ENCODE measurements around the gene RNF43. TPM values are rescaled to one million over a fixed set of nuclear protein-coding genes. Genes with fewer than 3 reads are reported as not detected.

RNF43 gene
- total RNA-seq, 1 donor from 2014 or later = 4.4 TPM

GRCh38 chr17:58386708-58387107 is 30.6 kb downstream of the RNF43 start:
- intact Hi-C loops (cut with DNase I) = no loop called here
- ATAC-seq = no peak

GRCh38 chr17:58385359-58385899 is 31.9 kb downstream of the RNF43 start:
- DNase-seq (ENCODE audit: missing footprints) (no peak), ATAC-seq (no peak)
- intact Hi-C loops (cut with DNase I) = no loop called here

More at GRCh38 chr17:58386708-58387107, 30.6 kb downstream of the RNF43 start:
- DNase-seq (ENCODE audit: missing footprints) = no peak

- ATAC-seq (no peak), DNase-seq (ENCODE audit: missing footprints) (no peak)
- intact Hi-C loops (cut with DNase I) = no loop called here
Observed at GRCh38 chr17:58384897-58385296, 32.4 kb downstream of the RNF43 start.

- no peak for ATAC-seq
- intact Hi-C loops (cut with DNase I) = no loop called here
- DNase-seq (ENCODE audit: missing footprints) = no peak
Observed at GRCh38 chr17:58383892-58384462, 33.4 kb downstream of the RNF43 start.

GRCh38 chr17:58382872-58383242 is 34.5 kb downstream of the RNF43 start:
- intact Hi-C loops (cut with DNase I) = no loop called here
- no peak for ATAC-seq
- DNase-seq (ENCODE audit: missing footprints) = no peak

GRCh38 chr17:58382108-58382871 is 35.0 kb downstream of the RNF43 start:
- intact Hi-C loops (cut with DNase I) = no loop called here
- ATAC-seq = no peak

GRCh38 chr17:58381124-58382035 is 36.0 kb downstream of the RNF43 start:
- DNase-seq (ENCODE audit: missing footprints) = no peak
- ATAC-seq = no peak
- intact Hi-C loops (cut with DNase I) = no loop called here

More at GRCh38 chr17:58382108-58382871, 35.0 kb downstream of the RNF43 start:
- no peak for DNase-seq (ENCODE audit: missing footprints)

GRCh38 chr17:58380207-58381123 is 36.9 kb downstream of the RNF43 start:
- DNase-seq (ENCODE audit: missing footprints) = no peak
- no peak for ATAC-seq
- intact Hi-C loops (cut with DNase I) = no loop called here

- DNase-seq (ENCODE audit: missing footprints) (no peak), ATAC-seq (no peak)
- intact Hi-C loops (cut with DNase I) = no loop called here
Observed at GRCh38 chr17:58379511-58379824, 37.9 kb downstream of the RNF43 start.

- DNase-seq (ENCODE audit: missing footprints) (no peak), ATAC-seq (no peak)
- intact Hi-C loops (cut with DNase I) = no loop called here
Observed at GRCh38 chr17:58378733-58379510, 38.4 kb downstream of the RNF43 start.

- intact Hi-C loops (cut with DNase I) = no loop called here
- no peak for ATAC-seq
- DNase-seq (ENCODE audit: missing footprints) = no peak
Observed at GRCh38 chr17:58377661-58378060, 39.7 kb downstream of the RNF43 start.

- DNase-seq (ENCODE audit: missing footprints) (no peak), ATAC-seq (no peak)
- intact Hi-C loops (cut with DNase I) = no loop called here
Observed at GRCh38 chr17:58377093-58377601, 40.2 kb downstream of the RNF43 start.

- no peak for ATAC-seq
- intact Hi-C loops (cut with DNase I) = no loop called here
- no peak for DNase-seq (ENCODE audit: missing footprints)
Observed at GRCh38 chr17:58376472-58377000, 40.8 kb downstream of the RNF43 start.

- ATAC-seq = no peak
- DNase-seq (ENCODE audit: missing footprints) = no peak
- intact Hi-C loops (cut with DNase I) = no loop called here
Observed at GRCh38 chr17:58375811-58376210, 41.5 kb downstream of the RNF43 start.

- DNase-seq (ENCODE audit: missing footprints) (no peak), ATAC-seq (no peak)
- intact Hi-C loops (cut with DNase I) = no loop called here
Observed at GRCh38 chr17:58375256-58375655, 42.1 kb downstream of the RNF43 start.

- intact Hi-C loops (cut with DNase I) = no loop called here
- DNase-seq (ENCODE audit: missing footprints) (no peak), ATAC-seq (no peak)
Observed at GRCh38 chr17:58373923-58374322, 43.4 kb downstream of the RNF43 start.

- intact Hi-C loops (cut with DNase I) = no loop called here
- no peak for DNase-seq (ENCODE audit: missing footprints)
- no peak for ATAC-seq
Observed at GRCh38 chr17:58373003-58373402, 44.3 kb downstream of the RNF43 start.

Measured in Right ventricle myocardium inferior (tissue), 1 donor.